GM12874 (cell line): Measurements from ENCODE around the gene EXOSC6.

ENCODE experiments used
- TF ChIP-seq, protein P1 (sequence below): IDR thresholded peaks from 2 replicates; pipeline ENCODE4 v1.5.1; 2011; ENCODE audit warnings: low read depth, mild to moderate bottlenecking, control low read depth, low read length, moderate library complexity; ENCODE audit not compliant: insufficient read depth

The EXOSC6 gene

DNA sequence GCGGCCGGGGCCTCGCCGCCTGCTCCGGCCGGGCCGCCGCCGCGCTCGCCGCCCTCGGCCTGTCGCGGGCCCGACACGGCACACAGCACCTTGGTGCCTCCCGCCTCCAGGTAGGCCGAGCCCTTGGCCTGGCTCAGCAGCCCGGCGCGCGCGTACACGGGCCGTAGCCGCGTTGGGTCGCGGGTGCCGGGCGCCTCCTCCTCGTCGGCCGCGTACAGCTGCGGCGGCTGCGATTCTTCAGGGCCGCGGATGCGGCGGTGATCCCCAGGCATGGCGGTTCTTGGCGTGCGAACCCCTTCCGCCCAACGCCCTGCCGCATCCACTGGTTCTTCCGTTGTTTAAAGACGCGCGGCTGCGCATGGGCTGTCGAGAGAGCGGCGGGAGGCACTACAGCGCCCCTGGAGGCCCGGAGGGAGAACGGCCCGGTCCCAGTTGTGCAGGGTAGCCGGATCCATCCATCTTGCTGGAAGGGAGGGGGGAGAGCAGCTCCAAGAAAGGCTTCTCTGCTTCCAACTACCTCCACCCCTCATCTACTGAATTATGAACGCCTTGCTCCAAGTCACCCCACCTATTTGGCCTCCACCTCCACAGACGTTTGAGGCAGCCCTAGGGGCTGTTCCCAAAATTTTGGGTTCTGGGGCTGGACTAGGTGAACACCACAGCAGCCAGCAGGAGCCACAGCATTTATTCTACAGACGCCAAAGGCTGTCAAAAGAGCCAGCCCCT, at the start of gene EXOSC6:
EXOSC6 (minus strand) TSS at position 312 of the 726 bp plus-strand sequence; CDS start at position 272, 40 bp downstream.
- TF ChIP-seq, protein P1, sequence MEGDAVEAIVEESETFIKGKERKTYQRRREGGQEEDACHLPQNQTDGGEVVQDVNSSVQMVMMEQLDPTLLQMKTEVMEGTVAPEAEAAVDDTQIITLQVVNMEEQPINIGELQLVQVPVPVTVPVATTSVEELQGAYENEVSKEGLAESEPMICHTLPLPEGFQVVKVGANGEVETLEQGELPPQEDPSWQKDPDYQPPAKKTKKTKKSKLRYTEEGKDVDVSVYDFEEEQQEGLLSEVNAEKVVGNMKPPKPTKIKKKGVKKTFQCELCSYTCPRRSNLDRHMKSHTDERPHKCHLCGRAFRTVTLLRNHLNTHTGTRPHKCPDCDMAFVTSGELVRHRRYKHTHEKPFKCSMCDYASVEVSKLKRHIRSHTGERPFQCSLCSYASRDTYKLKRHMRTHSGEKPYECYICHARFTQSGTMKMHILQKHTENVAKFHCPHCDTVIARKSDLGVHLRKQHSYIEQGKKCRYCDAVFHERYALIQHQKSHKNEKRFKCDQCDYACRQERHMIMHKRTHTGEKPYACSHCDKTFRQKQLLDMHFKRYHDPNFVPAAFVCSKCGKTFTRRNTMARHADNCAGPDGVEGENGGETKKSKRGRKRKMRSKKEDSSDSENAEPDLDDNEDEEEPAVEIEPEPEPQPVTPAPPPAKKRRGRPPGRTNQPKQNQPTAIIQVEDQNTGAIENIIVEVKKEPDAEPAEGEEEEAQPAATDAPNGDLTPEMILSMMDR = peak; percentile 93

DNA sequence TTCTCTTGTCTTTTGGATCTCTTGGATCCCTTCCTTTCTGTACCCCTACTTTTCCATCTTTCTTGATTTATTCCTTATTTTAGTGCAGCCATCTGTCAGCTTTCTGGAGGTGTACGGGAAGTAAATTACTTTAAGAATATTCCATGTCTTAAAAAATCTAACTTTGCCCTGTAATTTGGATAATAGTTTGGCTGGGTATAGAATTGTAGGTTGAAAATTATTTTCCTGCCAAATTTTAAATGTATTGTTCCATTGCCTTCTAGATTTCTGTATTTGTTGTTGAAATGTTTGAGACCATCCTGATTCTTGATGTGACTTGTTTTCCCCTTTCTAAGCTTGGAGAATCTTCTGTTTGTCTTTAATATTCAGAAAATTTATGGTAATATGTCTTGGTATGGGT, 49.4 kb upstream of the EXOSC6 start:
- TF ChIP-seq, protein P1 = no peak

DNA sequence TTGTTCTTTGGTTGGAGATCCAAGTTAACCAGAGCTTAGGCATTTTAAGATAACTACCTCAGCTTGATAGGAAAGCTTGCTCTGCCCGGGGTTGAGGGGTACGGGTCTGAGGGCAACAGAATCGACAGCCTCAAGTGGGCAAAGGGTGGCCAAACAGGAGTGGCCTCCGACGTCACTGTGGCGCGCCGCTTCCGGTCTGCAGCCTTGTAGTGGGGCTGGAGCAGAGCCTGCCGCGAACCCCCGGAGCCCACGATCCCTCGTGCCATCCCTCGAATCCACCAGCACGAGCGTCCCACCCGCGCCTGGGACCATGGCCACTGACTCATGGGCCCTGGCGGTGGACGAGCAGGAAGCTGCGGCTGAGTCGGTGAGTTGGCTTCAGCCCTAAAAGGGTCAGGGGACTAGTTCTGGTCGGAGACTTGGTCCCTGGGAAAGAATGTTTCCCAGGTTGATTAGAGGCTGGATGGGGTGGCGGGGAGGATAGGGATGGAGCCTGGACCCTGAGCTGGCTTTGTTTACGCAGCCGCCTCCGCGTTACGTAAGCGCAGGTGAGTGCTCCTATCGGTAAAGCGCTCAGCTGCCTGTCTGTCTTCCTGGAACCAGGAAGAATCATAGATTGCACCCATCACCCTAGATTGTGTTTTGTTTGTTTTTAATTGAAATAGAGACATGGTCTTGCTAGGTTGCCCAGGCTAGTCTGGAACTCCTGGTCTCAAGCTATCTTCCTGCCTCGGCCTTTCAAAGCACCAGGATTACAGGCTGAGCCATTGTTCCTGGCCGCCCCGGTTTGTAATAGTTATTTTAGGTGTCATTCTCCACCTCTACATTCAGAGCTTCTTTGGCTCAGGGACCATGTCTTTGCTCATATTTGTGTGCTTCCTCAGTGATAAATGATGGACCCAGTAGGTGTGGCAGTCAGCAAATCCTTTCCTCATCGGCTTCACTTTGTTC, 47.5 kb upstream of the EXOSC6 start, which contains the start of gene DDX19B:
DDX19B (plus strand) TSS at position 199 of the 951 bp plus-strand sequence; CDS start at position 311, 112 bp downstream.
- TF ChIP-seq, protein P1 = no peak

DNA sequence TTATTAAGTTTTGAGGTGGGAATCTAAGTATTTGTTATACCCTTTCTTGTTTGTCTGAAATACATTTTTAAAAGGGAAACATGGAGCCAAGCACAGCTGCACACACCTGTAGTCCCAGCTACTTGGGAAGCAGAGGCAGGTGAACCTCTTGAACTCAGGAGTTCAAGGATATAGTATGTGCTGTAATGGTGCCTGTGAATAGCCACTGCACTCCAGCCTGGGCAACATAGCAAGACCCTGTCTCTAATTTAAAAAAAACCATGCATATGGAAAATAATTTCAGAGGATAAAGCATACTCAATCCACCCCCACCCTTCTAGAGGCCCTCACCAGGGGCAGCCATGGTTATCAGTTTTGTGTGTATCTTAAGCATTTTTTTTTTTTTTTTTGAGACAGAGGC, 43.9 kb upstream of the EXOSC6 start:
- TF ChIP-seq, protein P1 = no peak

DNA sequence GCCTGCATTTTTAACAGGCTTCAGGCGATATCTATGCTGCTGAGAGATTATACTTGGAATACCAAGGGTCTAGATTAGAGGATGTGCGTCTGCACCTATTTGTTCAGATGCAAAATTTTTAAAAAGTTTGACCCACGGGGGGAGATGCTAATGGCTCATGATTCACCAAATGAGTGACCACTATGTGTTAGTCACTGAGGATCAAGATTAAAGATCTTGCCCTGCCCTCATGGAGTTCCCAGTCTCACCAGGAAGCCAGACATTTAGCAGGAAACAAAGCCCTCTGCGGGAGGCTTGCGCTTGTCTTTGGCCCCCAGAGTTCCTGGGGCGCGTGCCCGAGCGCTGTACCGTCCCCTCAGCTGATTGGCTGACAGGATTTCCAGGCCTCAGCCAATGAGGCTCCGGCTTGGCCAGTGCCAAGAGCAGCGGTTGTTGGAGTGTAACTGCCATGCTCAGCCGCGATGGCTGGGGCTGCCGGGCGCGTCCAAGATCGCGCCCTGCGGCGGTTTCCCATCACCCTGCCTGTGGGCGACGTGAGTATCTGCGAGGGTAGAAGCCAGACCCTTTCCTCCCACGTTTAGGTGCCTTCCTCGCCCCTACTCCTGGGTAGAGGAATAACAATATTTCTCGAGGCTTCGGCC, 42.8 kb upstream of the EXOSC6 start:
- TF ChIP-seq, protein P1 = no peak

DNA sequence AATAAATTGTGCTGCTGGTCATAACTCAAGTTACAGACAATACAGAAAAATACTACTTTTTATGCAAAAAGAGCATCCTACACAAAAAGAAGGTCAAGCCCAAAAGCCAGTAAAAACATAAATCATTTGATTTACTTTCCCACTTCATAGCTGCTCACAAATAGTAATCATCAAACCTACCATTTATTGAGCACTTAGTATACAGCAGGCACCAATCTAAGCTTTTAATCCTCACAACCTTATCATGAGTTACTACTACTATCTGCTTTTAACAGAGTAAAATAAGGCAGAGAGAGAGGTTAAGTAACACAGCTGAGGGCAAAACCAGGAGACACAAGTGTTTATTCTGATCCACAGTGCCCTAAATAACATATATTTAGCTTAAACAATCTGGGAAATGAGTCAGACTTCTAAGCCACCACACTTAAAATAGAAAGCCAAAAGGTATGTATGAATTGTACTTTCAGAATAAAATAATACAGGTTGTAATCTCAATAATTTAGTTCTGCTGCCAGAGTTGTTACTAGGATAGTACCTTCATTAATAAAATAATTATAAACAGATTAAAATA, 39.3 kb upstream of the EXOSC6 start:
- TF ChIP-seq, protein P1 = no peak
